ENCODE measurements around the gene PSD4. TPM values are rescaled to one million over a fixed set of nuclear protein-coding genes. Genes with fewer than 3 reads are reported as not detected.

The PSD4 gene
- total RNA-seq, 1 experiment from 2014 or later = 46.6 TPM

DNA sequence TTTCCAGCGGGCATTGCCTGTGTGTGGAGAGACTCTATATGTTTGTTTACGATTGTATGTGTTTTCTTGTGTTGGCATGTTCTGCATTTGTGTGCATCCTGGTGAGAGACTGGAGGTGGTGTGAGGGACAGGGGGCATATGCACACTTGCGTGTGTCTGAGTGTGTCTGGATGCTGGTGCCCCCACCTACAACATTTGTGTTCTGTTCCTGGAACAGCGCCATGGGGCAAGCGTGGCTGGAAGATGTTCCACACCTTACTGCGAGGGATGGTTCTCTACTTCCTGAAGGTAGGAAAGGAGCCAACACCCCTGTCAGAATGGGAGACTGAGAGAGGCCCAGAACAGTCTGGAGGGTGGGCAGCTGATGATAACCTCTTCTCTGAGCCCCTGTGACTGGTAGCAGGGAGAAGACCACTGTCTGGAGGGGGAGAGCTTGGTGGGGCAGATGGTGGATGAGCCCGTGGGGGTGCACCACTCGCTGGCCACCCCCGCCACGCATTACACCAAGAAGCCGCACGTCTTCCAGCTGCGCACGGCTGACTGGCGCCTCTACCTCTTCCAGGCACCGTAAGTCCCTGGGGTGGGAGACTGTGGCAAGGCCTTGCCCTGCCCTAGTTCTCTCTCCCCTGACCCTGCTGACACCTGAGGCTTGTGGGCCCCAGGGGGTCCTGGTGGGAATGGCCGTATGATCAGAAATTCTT lies 23.7 kb downstream of the PSD4 start:
- Histone ChIP-seq H3K9me2 (replicated peaks; ENCODE audit: low read length) (no peaks in the 10 kb centered on the region), H3F3A (ENCODE audit: low read length, unreplicated experiment) (no peaks in the 10 kb centered on the region), H3K27ac (ENCODE audit: low read length) (no peak overlapping the region), H3K9ac (ENCODE audit: low read length) (no peak overlapping the region), H3K9me3 (ENCODE audit: low read length) (no peaks in the 10 kb centered on the region), H3K4me3 (ENCODE audit: low read length) (no peak overlapping the region), H3K36me3 (ENCODE audit: low read depth, low read length) (no peaks in the 10 kb centered on the region; the same call in 1 of the 2 replicates), H3K27me3 (ENCODE audit: low read length) (no peaks in the 10 kb centered on the region), H4K20me1 (ENCODE audit: low read length) (no peaks in the 10 kb centered on the region), H2AFZ (ENCODE audit: low read length) (no peak overlapping the region), H3K4me1 (ENCODE audit: insufficient read depth, low read length) (peaks cover 15% of the 10 kb centered on the region), H3K4me2 (ENCODE audit: low read length) (no peak overlapping the region), H3K79me2 (ENCODE audit: low read length) (peaks cover 25% of the 10 kb centered on the region)
- intact Hi-C loops (cut with micrococcal nuclease) = no loop called here
- BruUV-seq (replicated peaks) = no TSS peak
- TF ChIP-seq, protein P1, sequence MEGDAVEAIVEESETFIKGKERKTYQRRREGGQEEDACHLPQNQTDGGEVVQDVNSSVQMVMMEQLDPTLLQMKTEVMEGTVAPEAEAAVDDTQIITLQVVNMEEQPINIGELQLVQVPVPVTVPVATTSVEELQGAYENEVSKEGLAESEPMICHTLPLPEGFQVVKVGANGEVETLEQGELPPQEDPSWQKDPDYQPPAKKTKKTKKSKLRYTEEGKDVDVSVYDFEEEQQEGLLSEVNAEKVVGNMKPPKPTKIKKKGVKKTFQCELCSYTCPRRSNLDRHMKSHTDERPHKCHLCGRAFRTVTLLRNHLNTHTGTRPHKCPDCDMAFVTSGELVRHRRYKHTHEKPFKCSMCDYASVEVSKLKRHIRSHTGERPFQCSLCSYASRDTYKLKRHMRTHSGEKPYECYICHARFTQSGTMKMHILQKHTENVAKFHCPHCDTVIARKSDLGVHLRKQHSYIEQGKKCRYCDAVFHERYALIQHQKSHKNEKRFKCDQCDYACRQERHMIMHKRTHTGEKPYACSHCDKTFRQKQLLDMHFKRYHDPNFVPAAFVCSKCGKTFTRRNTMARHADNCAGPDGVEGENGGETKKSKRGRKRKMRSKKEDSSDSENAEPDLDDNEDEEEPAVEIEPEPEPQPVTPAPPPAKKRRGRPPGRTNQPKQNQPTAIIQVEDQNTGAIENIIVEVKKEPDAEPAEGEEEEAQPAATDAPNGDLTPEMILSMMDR (conservative IDR thresholded peaks at IDR 0.05; ENCODE audit: low read depth, low read length) = no peak
- TF ChIP-seq EZH2phosphoT487 (IDR thresholded peaks at IDR 0.05; ENCODE audit: borderline replicate concordance, low read length) = no peak
- no peak for TF ChIP-seq EZH2 (IDR thresholded peaks at IDR 0.05; ENCODE audit: low read length, unreplicated experiment)
- ChIA-PET CTCF (interaction anchor here (1.5 to 2.2 kb wide), 2 partner anchors 61 to 118 kb away, joined by 9 to 28 read pairs; no protein-coding TSS in a partner anchor), POLR2A (ENCODE audit: unreplicated experiment) (no interaction called here)
- no peak for DNase-seq
- no peak for ATAC-seq

DNA sequence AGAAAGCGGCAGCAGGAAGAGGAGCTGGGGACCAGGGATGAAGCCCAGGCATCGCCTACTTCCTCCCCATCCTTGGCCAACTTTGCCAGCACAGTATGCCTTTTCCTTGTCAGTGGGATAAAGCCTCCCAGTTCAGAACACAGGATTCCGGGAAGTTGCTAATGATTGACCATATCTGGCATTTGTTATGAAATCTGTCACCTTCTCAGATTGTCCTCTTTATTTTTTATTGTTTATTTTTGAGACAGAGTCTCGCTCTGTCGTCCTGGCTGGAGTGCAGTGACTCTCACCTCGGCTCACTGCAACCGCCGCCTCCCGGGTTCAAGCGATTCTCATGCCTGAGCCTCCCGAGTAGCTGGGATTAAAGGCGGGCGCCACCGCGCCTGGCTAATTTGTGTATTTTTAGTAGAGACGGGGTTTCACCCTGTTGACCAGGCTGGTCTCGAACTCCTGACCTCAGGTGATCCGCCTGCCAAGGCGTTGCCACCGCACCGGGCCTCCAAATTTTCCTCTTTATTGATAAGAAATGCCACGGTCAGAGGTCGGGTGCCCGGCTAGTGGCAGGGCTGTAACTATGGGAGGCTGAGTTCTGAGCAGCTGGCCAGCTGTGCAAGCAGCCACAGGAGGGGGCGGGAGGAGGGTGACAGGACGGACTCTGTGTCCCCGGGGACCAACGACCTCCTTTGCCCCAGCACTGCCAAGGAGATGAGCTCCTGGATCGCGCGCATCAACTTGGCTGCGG lies 24.4 kb downstream of the PSD4 start:
- intact Hi-C loops (cut with micrococcal nuclease) = no loop called here
- Histone ChIP-seq H3K9me3 (ENCODE audit: low read length) (no peaks in the 10 kb centered on the region), H4K20me1 (ENCODE audit: low read length) (no peaks in the 10 kb centered on the region), H3K4me2 (ENCODE audit: low read length) (peak overlapping the region; percentile 84), H3K4me3 (ENCODE audit: low read length) (peak overlapping the region; percentile 78), H3K36me3 (ENCODE audit: low read depth, low read length) (no peaks in the 10 kb centered on the region; the same call in 1 of the 2 replicates), H3K9ac (ENCODE audit: low read length) (peak overlapping the region; percentile 82), H3K4me1 (ENCODE audit: insufficient read depth, low read length) (peaks cover 15% of the 10 kb centered on the region), H3K27me3 (ENCODE audit: low read length) (no peaks in the 10 kb centered on the region), H2AFZ (ENCODE audit: low read length) (peak overlapping the region; percentile 88), H3K27ac (ENCODE audit: low read length) (peak overlapping the region; percentile 80), H3F3A (ENCODE audit: low read length, unreplicated experiment) (no peaks in the 10 kb centered on the region), H3K79me2 (ENCODE audit: low read length) (peaks cover 25% of the 10 kb centered on the region), H3K9me2 (replicated peaks; ENCODE audit: low read length) (no peaks in the 10 kb centered on the region)
- POLR2A ChIA-PET (ENCODE audit: unreplicated experiment) = interaction anchor here (0.9 to 1.4 kb wide), 3 partner anchors 60 to 120 kb away, joined by 3 to 6 read pairs (median 6); no protein-coding TSS in a partner anchor
- CTCF ChIA-PET = interaction anchor here (0.6 to 2.2 kb wide), 12 partner anchors 32 to 883 kb away, joined by 3 to 39 read pairs (median 4); no protein-coding TSS in a partner anchor
- TF ChIP-seq EZH2 (IDR thresholded peaks at IDR 0.05; ENCODE audit: low read length, unreplicated experiment) (no peak), EZH2phosphoT487 (IDR thresholded peaks at IDR 0.05; ENCODE audit: borderline replicate concordance, low read length) (no peak)
- TF ChIP-seq, protein P1 (conservative IDR thresholded peaks at IDR 0.05; ENCODE audit: low read depth, low read length) = no peak
- BruUV-seq (replicated peaks) = TSS peak; percentile 49
- DNase-seq (no peak), ATAC-seq (no peak)

Measured in PC-3 (cell line).